Measurements from ENCODE around the gene CAPN12.

CAPN12 gene

GRCh38 chr19:38737281-38737865 lies 6.9 kb downstream of the CAPN12 start:
- no peak for DNase-seq

DNA sequence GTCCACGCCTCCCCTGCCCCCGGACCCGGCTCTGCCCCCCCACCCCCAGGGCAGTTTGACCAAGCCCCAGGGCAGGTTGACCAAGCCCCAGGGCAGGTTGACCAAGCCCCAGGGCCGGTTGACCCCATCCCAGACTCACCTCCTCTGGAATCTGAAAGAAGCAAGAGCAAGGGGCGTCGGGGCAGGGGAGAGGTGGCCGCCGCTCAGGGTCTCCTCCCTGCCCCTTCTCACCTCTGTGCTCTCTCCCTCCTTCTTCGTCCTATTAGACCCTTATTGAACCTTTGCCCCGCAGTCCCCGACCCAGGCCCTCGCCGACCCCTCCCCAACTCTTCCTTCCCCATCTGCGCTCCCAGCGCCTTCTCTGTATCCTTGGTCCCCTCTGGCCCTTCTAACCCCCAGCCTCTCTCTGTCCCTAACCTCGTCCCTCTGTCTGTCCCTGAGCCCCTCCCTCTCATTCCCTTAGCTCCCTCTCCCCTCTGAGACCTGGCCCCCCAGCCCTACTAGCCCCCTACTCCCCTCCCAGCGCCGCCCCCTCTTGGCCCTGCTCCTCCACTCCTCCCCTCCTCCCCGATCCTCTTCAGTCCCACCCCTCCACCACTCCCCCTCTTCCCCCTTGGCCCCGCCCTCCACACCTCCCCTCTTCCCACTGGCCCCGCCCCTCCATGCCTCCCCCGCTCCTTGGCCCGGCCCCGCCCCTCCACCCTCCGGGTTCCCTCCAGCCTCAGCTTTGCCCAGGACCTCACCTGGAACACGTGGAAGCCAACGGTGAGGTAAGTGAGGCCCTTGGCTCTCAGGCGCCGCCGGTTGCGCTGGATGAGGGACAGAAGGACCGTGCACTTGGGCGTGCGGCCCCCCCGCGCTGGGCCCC lies 7.6 kb downstream of the CAPN12 start:
- peak; percentile 60 to 89 for DNase-seq

GRCh38 chr19:38736036-38736412 lies 8.2 kb downstream of the CAPN12 start:
- peak in 1 of 2 experiments; percentile 72 for DNase-seq

DNA sequence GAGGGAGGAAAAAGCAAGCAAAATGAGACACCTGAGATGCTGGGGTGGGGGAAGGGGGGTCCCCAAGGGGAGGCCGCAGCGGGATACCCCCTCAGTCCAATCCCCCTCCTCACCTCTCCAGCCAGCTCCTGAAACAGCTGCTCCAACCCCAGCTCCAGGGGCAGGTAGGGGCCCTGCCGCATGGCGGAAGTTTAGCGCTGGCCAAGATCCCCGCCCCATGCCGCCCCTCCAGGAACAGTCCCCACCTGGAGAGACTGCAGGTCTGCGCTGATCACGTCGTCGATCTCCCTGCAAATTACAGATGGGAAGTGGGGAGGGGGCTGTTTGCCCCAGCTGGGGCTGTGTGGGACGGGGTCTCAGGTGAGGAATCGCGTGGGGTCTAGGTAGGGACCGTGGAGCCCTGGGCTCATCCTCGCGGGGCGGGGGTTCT lies 9.0 kb downstream of the CAPN12 start:
- DNase-seq = peak in 1 of 2 experiments; percentile 71

DNA sequence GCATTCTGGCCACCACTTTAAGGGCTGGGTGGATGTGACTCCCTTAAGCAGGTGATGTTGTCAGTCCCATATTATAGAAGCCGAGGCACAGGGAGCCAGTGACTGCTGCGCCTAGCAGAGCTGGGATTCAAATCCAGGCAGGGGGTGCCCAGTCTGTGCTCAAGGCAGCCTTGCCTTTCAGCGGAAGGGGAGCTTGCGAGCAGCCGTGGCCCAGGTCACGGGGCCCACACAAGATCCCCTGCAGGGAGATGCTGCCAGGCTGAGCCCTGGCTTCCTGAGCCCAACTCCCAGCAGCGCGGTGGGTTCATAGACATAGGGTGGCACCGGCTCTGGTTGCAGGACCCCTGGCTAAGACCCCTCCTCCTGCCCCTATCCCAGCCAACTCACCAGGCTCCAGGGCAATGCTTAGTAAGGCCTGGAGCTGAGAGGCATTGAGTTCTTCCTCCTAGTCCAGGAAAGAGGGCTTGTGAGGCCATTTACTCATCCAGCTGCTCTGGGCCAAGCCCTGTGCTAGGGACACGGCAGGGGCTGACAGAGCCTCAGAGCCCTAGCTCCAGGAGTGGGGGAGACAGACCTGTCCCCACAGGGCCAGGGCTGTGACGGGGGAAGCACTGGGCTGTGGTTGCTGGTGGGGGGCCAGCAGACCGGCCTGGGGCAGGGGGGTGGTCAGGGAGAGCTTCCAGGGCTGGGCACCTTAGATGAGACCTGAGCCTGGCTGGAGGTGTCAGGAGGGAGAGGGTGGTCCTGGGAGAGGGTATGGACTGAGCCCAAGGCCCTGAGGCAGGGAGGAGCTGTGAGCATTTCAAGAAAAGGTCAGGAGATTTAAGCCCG lies 9.6 kb downstream of the CAPN12 start:
- no peak for DNase-seq

GRCh38 chr19:38734176-38734425 lies 10.2 kb downstream of the CAPN12 start:
- no peak for DNase-seq

- no peak for DNase-seq
Measured at GRCh38 chr19:38733493-38734175, 10.6 kb downstream of the CAPN12 start.

GRCh38 chr19:38733241-38733492 lies 11.1 kb downstream of the CAPN12 start:
- no peak for DNase-seq

- no peak for DNase-seq
Measured at GRCh38 chr19:38731654-38732301, 12.5 kb downstream of the CAPN12 start.

GRCh38 chr19:38730731-38731589 lies 13.3 kb downstream of the CAPN12 start:
- no peak for DNase-seq

DNA sequence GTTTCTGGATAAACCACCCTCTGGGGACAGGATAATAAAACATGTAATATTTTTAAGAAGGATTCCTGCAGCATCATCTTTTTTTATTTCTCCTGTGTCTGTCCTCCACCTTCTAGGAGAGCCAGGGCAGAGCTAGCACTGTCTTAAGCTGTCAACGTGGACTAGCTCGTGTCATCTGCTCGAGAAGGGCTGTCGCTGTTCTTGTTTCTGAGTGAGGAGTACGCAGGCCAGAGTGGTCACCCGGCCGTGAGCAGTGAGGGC lies 13.9 kb downstream of the CAPN12 start:
- DNase-seq = no peak

GRCh38 chr19:38729653-38730469 lies 14.4 kb downstream of the CAPN12 start:
- DNase-seq = peak; percentile 40 to 86

- no peak for DNase-seq
Measured at GRCh38 chr19:38728752-38729541, 15.3 kb downstream of the CAPN12 start.

GRCh38 chr19:38727868-38728660 lies 16.2 kb downstream of the CAPN12 start:
- no peak for DNase-seq

DNA sequence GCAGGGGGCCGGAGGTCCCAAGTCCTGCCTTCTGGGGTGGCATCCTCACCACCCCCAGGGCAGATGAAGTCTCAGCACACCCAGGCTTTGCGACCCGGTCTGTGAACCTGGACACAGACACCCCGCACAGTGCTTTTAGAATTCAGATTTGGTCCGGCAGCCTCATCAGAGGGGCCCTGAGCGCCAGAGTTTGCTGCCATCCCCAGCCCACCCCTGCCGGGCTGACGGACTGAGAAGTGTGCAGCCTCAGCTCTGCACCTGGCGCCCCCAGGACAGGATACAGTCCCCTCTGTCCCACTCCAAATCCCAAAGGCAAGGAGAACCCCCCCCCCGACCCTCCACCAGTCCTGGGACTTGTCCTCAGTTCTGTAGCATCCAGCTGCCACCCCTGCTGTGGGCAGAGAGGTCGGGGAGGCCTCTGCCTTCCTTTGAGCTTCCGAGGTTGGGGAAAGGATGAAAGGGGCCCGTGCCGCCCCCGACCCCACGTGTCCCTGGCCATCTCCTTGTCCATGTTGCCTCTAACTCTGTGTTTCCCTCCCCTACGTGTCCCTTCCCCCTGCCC lies 16.9 kb downstream of the CAPN12 start:
- no peak for DNase-seq

- no peak for DNase-seq
Measured at GRCh38 chr19:38726761-38727301, 17.4 kb downstream of the CAPN12 start.

DNA sequence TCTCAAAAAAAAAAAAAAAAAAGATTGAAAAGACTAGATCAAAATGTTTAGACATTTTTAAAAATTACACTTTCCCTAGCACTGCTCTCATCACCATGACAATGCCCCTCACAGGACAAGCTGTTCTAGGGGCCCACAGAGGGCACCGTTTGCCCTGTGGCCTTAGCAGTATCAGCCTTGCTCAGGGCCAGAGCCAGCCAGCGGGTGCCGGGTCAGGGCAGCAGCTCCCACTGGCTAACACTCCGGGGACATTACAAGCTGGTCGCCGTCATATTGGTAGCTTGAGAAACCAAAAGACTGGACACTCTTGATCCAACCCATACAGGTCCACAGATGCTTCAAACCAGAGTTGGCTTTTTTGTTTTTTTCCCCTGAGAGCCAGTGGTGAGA lies 18.0 kb downstream of the CAPN12 start:
- no peak for DNase-seq

DNA sequence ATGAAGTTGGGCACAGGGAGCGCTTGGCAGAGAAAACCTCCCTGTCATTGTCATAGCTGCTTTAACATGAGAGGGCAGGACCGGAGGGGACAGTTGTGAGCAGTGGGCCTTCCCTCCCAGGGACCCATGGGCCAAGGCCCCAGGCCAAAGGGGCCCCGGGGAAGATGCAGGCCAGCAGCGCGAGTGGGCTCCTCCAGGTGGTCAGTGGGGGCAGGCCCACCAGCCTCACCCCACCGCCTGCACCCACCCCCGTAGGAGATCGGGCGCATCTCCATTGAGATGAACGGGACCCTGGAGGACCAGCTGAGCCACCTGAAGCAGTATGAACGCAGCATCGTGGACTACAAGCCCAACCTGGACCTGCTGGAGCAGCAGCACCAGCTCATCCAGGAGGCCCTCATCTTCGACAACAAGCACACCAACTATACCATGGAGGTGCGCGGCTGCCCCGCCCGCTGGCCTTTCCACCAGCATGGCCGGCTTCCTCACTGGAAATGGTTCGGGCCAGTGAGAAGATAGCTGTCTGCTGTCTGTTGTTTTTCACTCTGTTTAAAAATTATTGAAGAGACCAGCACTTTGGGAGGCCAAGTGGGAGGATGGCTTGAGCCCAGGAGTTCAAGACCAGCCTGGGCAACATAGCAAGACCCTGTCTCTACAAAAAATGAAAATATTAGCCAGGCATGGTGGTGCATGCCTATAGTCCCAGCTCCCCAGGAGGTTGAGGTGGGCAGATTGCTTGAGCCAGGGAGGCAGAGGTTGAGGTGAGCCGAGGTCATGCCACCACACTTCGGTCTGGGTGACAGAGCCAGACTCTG lies 18.6 kb downstream of the CAPN12 start:
- no peak for DNase-seq
